Trophoblast cell (in vitro differentiated cells and primary cell): ENCODE data around the gene CCDC77.

ENCODE experiments used
- DNase-seq, 2 donors: peaks; one replicate each; pipeline ENCODE4 v3.0.0-alpha.2; 2016
- H2AFZ ChIP-seq: 2 replicates; pipeline ENCODE4 v1.6.1; 2013; ENCODE audit warnings: low read length, moderate library complexity, mild to moderate bottlenecking; ENCODE audit not compliant: insufficient read depth, poor library complexity
- H2AK5ac ChIP-seq: 2 replicates; pipeline ENCODE4 v1.6.1; 2013; ENCODE audit warnings: mild to moderate bottlenecking, low read length
- H2BK120ac ChIP-seq: 2 replicates; pipeline ENCODE4 v1.6.1; 2013; ENCODE audit warnings: low read length, mild to moderate bottlenecking, moderate library complexity; ENCODE audit not compliant: insufficient read depth, poor library complexity
- H2BK12ac ChIP-seq: 2 replicates; pipeline ENCODE4 v1.6.1; 2013; ENCODE audit warnings: mild to moderate bottlenecking, low read length, moderate library complexity
- H2BK5ac ChIP-seq: 2 replicates; pipeline ENCODE4 v1.6.1; 2013; ENCODE audit warnings: low read length, low read depth, moderate library complexity, mild to moderate bottlenecking; ENCODE audit not compliant: poor library complexity
- H3K14ac ChIP-seq: 2 replicates; pipeline ENCODE4 v1.6.1; 2013; ENCODE audit warnings: mild to moderate bottlenecking, low read length
- H3K18ac ChIP-seq: 2 replicates; pipeline ENCODE4 v1.6.1; 2013; ENCODE audit warnings: mild to moderate bottlenecking, low read length
- H3K23ac ChIP-seq: 2 replicates; pipeline ENCODE4 v1.6.1; 2013; ENCODE audit warnings: low read length
- H3K27ac ChIP-seq: 2 replicates; pipeline ENCODE4 v1.5.1; 2013; ENCODE audit warnings: low read depth, mild to moderate bottlenecking, inconsistent platforms, low read length, moderate library complexity
- H3K27me3 ChIP-seq: 2 replicates; pipeline ENCODE4 v1.6.1; 2013; ENCODE audit warnings: inconsistent platforms, mild to moderate bottlenecking, low read length, moderate library complexity; ENCODE audit not compliant: insufficient read depth
- H3K36me3 ChIP-seq, 2 experiments: 1 replicate in 1 of 2; 2 replicates in 1 of 2; pipeline ENCODE4 v1.6.1; 2013; ENCODE audit warnings: low read length in 2 of 2, mild to moderate bottlenecking in 2 of 2, moderate library complexity in 1 of 2; ENCODE audit not compliant: insufficient read depth in 2 of 2, control insufficient read depth in 1 of 2
- H3K4ac ChIP-seq: 2 replicates; pipeline ENCODE4 v1.6.1; 2013; ENCODE audit warnings: low read depth, mild to moderate bottlenecking, low read length, moderate library complexity
- H3K4me1 ChIP-seq, 2 experiments: 1 replicate in 1 of 2; 2 replicates in 1 of 2; pipeline ENCODE4 v1.6.1; 2013; ENCODE audit warnings: low read length in 2 of 2, mild to moderate bottlenecking in 2 of 2, moderate library complexity in 1 of 2; ENCODE audit not compliant: insufficient read depth in 2 of 2, control insufficient read depth in 1 of 2
- H3K4me2 ChIP-seq: 2 replicates; pipeline ENCODE4 v1.6.1; 2013; ENCODE audit warnings: inconsistent platforms, mild to moderate bottlenecking, low read length, moderate library complexity
- H3K4me3 ChIP-seq: 2 replicates; pipeline ENCODE4 v1.5.1; 2013; ENCODE audit warnings: mild to moderate bottlenecking, low read depth, low read length, inconsistent platforms
- H3K79me1 ChIP-seq: one replicate; pipeline ENCODE4 v1.6.1; 2013; ENCODE audit warnings: low read length
- H3K79me2 ChIP-seq: 2 replicates; pipeline ENCODE4 v1.6.1; 2013; ENCODE audit warnings: low read length, mild to moderate bottlenecking; ENCODE audit not compliant: control insufficient read depth, insufficient read depth, poor library complexity
- H3K9ac ChIP-seq: 2 replicates; pipeline ENCODE4 v1.6.1; 2013; ENCODE audit warnings: mild to moderate bottlenecking, low read length
- H3K9me3 ChIP-seq: 2 replicates; pipeline ENCODE4 v1.6.1; 2013; ENCODE audit warnings: low read depth, mild to moderate bottlenecking, control low read depth, inconsistent platforms, low read length; ENCODE audit not compliant: insufficient read depth
- H4K12ac ChIP-seq: 2 replicates; pipeline ENCODE4 v1.6.1; 2013; ENCODE audit warnings: low read depth, mild to moderate bottlenecking, low read length, moderate library complexity
- H4K8ac ChIP-seq: 2 replicates; pipeline ENCODE4 v1.6.1; 2013; ENCODE audit warnings: low read depth, mild to moderate bottlenecking, low read length, moderate library complexity
- H4K91ac ChIP-seq: one replicate; pipeline ENCODE4 v1.6.1; 2013; ENCODE audit warnings: low read depth, mild to moderate bottlenecking, low read length, moderate library complexity
- WGBS: extraction: QIAGEN DNeasy Blood & Tissue Kit; methylation state at CpG from one replicate; pipeline ENCODE4 v1.1.7; 2013; ENCODE audit warnings: missing lambda C conversion rate; ENCODE audit not compliant: insufficient read length, insufficient coverage; ENCODE audit errors: extremely low coverage; 5-methylcytosine and 5-hydroxymethylcytosine counted together

CCDC77 gene

DNA sequence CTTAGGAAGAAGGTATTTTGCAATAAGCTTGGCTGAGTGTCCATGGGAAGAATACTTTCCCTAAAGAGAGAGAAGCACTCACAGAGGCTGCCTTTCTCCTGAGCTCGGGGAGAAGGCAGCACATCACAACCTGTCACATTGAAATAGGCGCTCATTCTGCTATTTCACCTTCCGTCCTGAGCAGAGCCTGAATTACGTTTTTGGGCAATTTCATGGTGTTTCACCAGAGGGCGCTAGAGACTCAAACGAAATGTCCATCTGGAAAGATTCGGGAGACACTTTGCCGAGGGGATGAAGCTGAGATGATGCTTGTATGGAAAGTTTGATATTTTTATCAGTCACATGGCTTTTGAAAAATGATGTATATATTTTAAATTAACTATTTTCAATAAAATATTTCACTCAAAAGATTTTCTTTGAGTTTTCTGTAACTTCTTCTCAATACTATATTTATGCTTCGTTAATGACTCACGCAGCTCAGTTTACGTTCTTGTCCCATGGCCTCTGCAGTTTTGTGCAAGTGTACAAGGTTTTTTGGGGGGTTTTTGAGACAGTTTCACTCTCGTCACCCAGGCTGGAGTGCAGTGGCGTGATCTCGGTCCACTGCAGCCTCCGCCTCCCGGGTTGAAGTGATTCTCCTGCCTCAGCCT lies 40.9 kb downstream of the CCDC77 start:
- H3K14ac ChIP-seq, result no peak overlapping the region
- no peak overlapping the region for H3K9ac ChIP-seq
- no peak overlapping the region for H4K91ac ChIP-seq
- H3K36me3 ChIP-seq, result peaks cover 11 to 12% of the 10 kb centered on the region in 2 experiments
- H3K4me2 ChIP-seq, result no peak overlapping the region
- H2BK120ac ChIP-seq, result no peak overlapping the region
- H3K27ac ChIP-seq, result no peak overlapping the region
- no peaks in the 10 kb centered on the region for H3K27me3 ChIP-seq
- no peaks in the 10 kb centered on the region for H3K79me1 ChIP-seq
- no peak overlapping the region for H2BK5ac ChIP-seq
- no CpG with 5 or more reads among the region's 16 CpGs for WGBS
- no peaks in the 10 kb centered on the region for H3K4me1 ChIP-seq
- H4K8ac ChIP-seq, result no peak overlapping the region
- no peak overlapping the region for H3K4me3 ChIP-seq
- H3K23ac ChIP-seq, result no peak overlapping the region
- no peak overlapping the region for H4K12ac ChIP-seq
- H3K4ac ChIP-seq, result no peak overlapping the region
- no peaks in the 10 kb centered on the region for H3K9me3 ChIP-seq
- H2BK12ac ChIP-seq, result no peak overlapping the region
- DNase-seq, result peak; percentile 60 to 87
- no peak overlapping the region for H2AFZ ChIP-seq
- no peak overlapping the region for H2AK5ac ChIP-seq
- no peak overlapping the region for H3K18ac ChIP-seq
- no peaks in the 10 kb centered on the region for H3K79me2 ChIP-seq

DNA sequence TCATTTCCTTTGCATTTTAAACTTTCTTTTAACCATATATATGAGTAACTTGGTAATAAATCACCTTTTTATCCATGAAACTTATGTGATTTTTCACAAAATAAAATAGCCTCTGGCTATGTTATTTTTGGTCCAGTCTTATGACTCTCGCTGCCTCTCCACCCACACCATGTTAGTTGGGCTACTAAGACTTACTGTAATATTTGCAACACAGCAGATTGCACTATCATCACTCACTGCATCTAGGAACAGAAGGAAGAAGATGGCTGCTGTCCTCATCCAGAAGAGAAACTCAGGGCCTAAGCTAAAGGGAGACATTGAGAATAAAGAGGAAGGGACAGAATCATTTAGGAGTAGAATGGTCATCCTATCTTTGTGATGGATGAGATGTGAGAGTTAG lies 45.7 kb downstream of the CCDC77 start:
- no peak overlapping the region for H2BK12ac ChIP-seq
- H3K79me1 ChIP-seq, result no peaks in the 10 kb centered on the region
- H4K91ac ChIP-seq, result no peak overlapping the region
- DNase-seq, result no peak
- H3K14ac ChIP-seq, result no peak overlapping the region
- H3K4me3 ChIP-seq, result no peak overlapping the region
- H2BK5ac ChIP-seq, result no peak overlapping the region
- H2AFZ ChIP-seq, result no peak overlapping the region
- H3K4ac ChIP-seq, result no peak overlapping the region
- H3K4me1 ChIP-seq, result no peaks in the 10 kb centered on the region
- no peak overlapping the region for H4K8ac ChIP-seq
- WGBS, result no CpG with 5 or more reads among the region's 1 CpG
- H4K12ac ChIP-seq, result no peak overlapping the region
- no peak overlapping the region for H2BK120ac ChIP-seq
- H3K36me3 ChIP-seq, result peaks cover 0 to under 1% of the 10 kb centered on the region in 2 experiments
- no peak overlapping the region for H2AK5ac ChIP-seq
- no peak overlapping the region for H3K18ac ChIP-seq
- no peak overlapping the region for H3K9ac ChIP-seq
- H3K23ac ChIP-seq, result no peak overlapping the region
- no peaks in the 10 kb centered on the region for H3K27me3 ChIP-seq
- no peaks in the 10 kb centered on the region for H3K79me2 ChIP-seq
- no peak overlapping the region for H3K27ac ChIP-seq
- H3K4me2 ChIP-seq, result no peak overlapping the region
- no peaks in the 10 kb centered on the region for H3K9me3 ChIP-seq

- Histone ChIP-seq H2AK5ac (no peak overlapping the region), H3K27me3 (no peaks in the 10 kb centered on the region), H4K8ac (no peak overlapping the region), H3K4me3 (no peak overlapping the region), H3K4me2 (no peak overlapping the region), H3K14ac (no peak overlapping the region), H3K9me3 (peaks cover 2% of the 10 kb centered on the region), H3K4me1 (no peaks in the 10 kb centered on the region), H2BK5ac (no peak overlapping the region), H3K36me3 (no peaks in the 10 kb centered on the region), H2BK120ac (no peak overlapping the region), H2BK12ac (no peak overlapping the region), H3K23ac (no peak overlapping the region), H3K9ac (no peak overlapping the region), H3K18ac (no peak overlapping the region), H3K79me1 (no peaks in the 10 kb centered on the region), H2AFZ (no peak overlapping the region), H4K12ac (no peak overlapping the region), H3K4ac (no peak overlapping the region), H3K27ac (no peak overlapping the region), H4K91ac (no peak overlapping the region), H3K79me2 (no peaks in the 10 kb centered on the region)
- WGBS, result no CpG with 5 or more reads among the region's 4 CpGs
- DNase-seq, result no peak
Measured at GRCh38 chr12:449203-449602, 47.8 kb downstream of the CCDC77 start.

DNA sequence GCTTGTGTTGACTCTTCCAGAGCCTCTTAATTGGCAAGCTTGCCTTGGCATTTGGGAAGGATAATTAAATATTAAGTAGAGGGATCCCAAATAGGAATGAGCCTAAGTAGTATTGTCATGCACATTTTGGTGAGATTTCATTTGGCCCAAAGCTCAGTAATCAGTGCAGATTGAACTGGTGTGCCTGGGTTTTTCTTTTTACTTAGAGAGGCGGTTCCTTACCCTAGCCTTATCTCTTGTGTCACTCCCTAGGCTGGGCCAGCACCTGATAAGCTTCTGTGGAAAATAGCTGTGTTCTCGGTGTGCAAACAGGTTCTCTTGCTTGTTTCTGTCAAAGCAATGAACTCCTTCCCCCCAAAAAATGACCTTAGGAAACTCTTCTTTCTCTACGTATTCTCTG lies 49.0 kb downstream of the CCDC77 start:
- H3K36me3 ChIP-seq, result no peaks in the 10 kb centered on the region
- H3K23ac ChIP-seq, result no peak overlapping the region
- no peak overlapping the region for H2AK5ac ChIP-seq
- no peak overlapping the region for H4K8ac ChIP-seq
- H3K9ac ChIP-seq, result no peak overlapping the region
- H3K4ac ChIP-seq, result no peak overlapping the region
- H3K79me1 ChIP-seq, result no peaks in the 10 kb centered on the region
- H3K9me3 ChIP-seq, result peaks cover 2% of the 10 kb centered on the region
- H2BK12ac ChIP-seq, result no peak overlapping the region
- H3K27ac ChIP-seq, result no peak overlapping the region
- H3K4me2 ChIP-seq, result no peak overlapping the region
- H3K4me3 ChIP-seq, result no peak overlapping the region
- no peak overlapping the region for H4K91ac ChIP-seq
- H3K79me2 ChIP-seq, result no peaks in the 10 kb centered on the region
- H2AFZ ChIP-seq, result no peak overlapping the region
- H3K4me1 ChIP-seq, result no peaks in the 10 kb centered on the region
- H3K27me3 ChIP-seq, result no peaks in the 10 kb centered on the region
- H3K18ac ChIP-seq, result no peak overlapping the region
- no peak for DNase-seq
- no peak overlapping the region for H3K14ac ChIP-seq
- H2BK120ac ChIP-seq, result no peak overlapping the region
- no peak overlapping the region for H4K12ac ChIP-seq
- no CpG with 5 or more reads among the region's 3 CpGs for WGBS
- no peak overlapping the region for H2BK5ac ChIP-seq
